Endothelial cell of umbilical vein (primary cell): ENCODE data around the gene TSSK6. TPM values are rescaled to one million over a fixed set of nuclear protein-coding genes. Genes with fewer than 3 reads are reported as not detected.

ENCODE experiments used
- BruUV-seq: library from RNA; stranded (reverse); fragments of 400-500 nt; replicated peaks from 2 replicates; lab custom pipeline; 2021; lab: Mats Ljungman, UMichigan
- CTCF ChIA-PET: fragments of 300-600, 350-600 bp; sonication (Branson Sonifier 250); formaldehyde crosslinking; loops from one replicate; lab custom pipeline; 2021; ENCODE audit warnings: antibody characterized with exemption, inconsistent platforms; lab: Charles Lee
- POLR2A ChIA-PET: fragments of 300-600, 350-600 bp; sonication (Branson Sonifier 250); formaldehyde crosslinking; loops from one replicate; lab custom pipeline; 2021; ENCODE audit warnings: antibody characterized with exemption, inconsistent platforms; lab: Charles Lee
- DNase-seq: peaks from one replicate; pipeline ENCODE4 v3.0.0-alpha.2; 2011; ENCODE audit warnings: low read depth, low spot score
- FAIRE-seq: peaks from 2 replicates; lab custom pipeline; 2011; peaks lifted over from hg19 to GRCh38; lab: Jason Lieb, UNC
- H2AFZ ChIP-seq: 2 replicates; pipeline ENCODE4 v1.6.0; 2012; ENCODE audit warnings: low read depth, low read length, control low read depth, inconsistent platforms
- H3K27ac ChIP-seq: 2 replicates; pipeline ENCODE4 v1.5.1; 2011; ENCODE audit warnings: low read depth, mild to moderate bottlenecking, control low read depth, low read length, moderate library complexity; ENCODE audit not compliant: insufficient read depth
- H3K27me3 ChIP-seq, 2 experiments: 2 replicates each; pipeline versions ENCODE4 v1.6.0 to v1.6.1; 2011; ENCODE audit warnings: low read length in 2 of 2, mixed read lengths in 1 of 2; ENCODE audit not compliant: control insufficient read depth in 2 of 2, insufficient read depth in 2 of 2
- H3K36me3 ChIP-seq, 2 experiments: 2 replicates in 1 of 2; 3 replicates in 1 of 2; pipeline ENCODE4 v1.5.1; 2011; ENCODE audit warnings: low read length in 2 of 2, mild to moderate bottlenecking in 1 of 2, moderate library complexity in 1 of 2; ENCODE audit not compliant: control insufficient read depth in 2 of 2, insufficient read depth in 2 of 2; ENCODE audit errors: extremely low read depth in 1 of 2
- H3K4me1 ChIP-seq: 3 replicates; pipeline ENCODE4 v1.5.1; 2011; ENCODE audit warnings: mild to moderate bottlenecking, low read length; ENCODE audit not compliant: control insufficient read depth, insufficient read depth; ENCODE audit errors: extremely low read depth
- H3K4me2 ChIP-seq: 2 replicates; pipeline ENCODE4 v1.6.1; 2011; ENCODE audit warnings: low read length, control low read depth, mixed read lengths; ENCODE audit not compliant: insufficient read depth
- H3K4me3 ChIP-seq, 3 experiments: fragments of 200-600 bp in 1 of 3; sonication (generic), shearing (Covaris generic) in 1 of 3; replicated peaks in 1 of 3; 2 replicates each; pipeline ENCODE4 v1.5.1; 2011 to 2016; ENCODE audit warnings: control low read depth in 3 of 3, low read length in 3 of 3, mild to moderate bottlenecking in 2 of 3, inconsistent platforms in 1 of 3, low read depth in 1 of 3, moderate library complexity in 1 of 3; ENCODE audit not compliant: insufficient read depth in 1 of 3
- H3K79me2 ChIP-seq: 2 replicates; pipeline ENCODE4 v1.6.0; 2012; ENCODE audit warnings: low read length, inconsistent platforms; ENCODE audit not compliant: control insufficient read depth, insufficient read depth
- H3K9ac ChIP-seq: replicated peaks from 2 replicates; pipeline ENCODE3; 2011; ENCODE audit warnings: low read length, control low read depth; ENCODE audit not compliant: insufficient read depth; ENCODE audit errors: extremely low read depth
- H3K9me1 ChIP-seq: replicated peaks from 3 replicates; pipeline ENCODE4 v1.6.0; 2011; ENCODE audit warnings: mild to moderate bottlenecking, low read length; ENCODE audit not compliant: control insufficient read depth, insufficient read depth; ENCODE audit errors: extremely low read depth
- H3K9me3 ChIP-seq: replicated peaks from 2 replicates; pipeline ENCODE4 v1.5.1; 2012; ENCODE audit warnings: low read length, inconsistent platforms; ENCODE audit not compliant: control insufficient read depth, insufficient read depth
- H4K20me1 ChIP-seq: replicated peaks from 2 replicates; pipeline ENCODE3; 2011; ENCODE audit warnings: mild to moderate bottlenecking, low read length; ENCODE audit not compliant: control insufficient read depth, insufficient read depth; ENCODE audit errors: extremely low read depth
- CTCF ChIP-seq, 2 donors: IDR thresholded peaks; 1 replicate in 1 of 2; 2 replicates in 1 of 2; pipeline ENCODE4 v1.5.1; 2011; ENCODE audit warnings: low read length in 2 of 2, mild to moderate bottlenecking in 2 of 2, moderate library complexity in 2 of 2, control low read depth in 1 of 2, inconsistent platforms in 1 of 2, low read depth in 1 of 2; ENCODE audit not compliant: insufficient read depth in 1 of 2; ENCODE audit errors: extremely low read depth in 1 of 2
- EZH2 ChIP-seq: IDR thresholded peaks from 2 replicates; pipeline ENCODE4 v1.6.1; 2012; ENCODE audit warnings: borderline replicate concordance, low read depth, mild to moderate bottlenecking, moderate library complexity, low read length, inconsistent platforms; ENCODE audit not compliant: severe bottlenecking
- FOS ChIP-seq: IDR thresholded peaks from 2 replicates; pipeline ENCODE4 v1.6.1; 2011; ENCODE audit warnings: mild to moderate bottlenecking, low read length, moderate library complexity, borderline replicate concordance; ENCODE audit not compliant: insufficient read depth
- GATA2 ChIP-seq: IDR thresholded peaks from 2 replicates; pipeline ENCODE4 v1.7.0; 2011; ENCODE audit warnings: low read depth, mild to moderate bottlenecking, moderate library complexity, mixed read lengths, low read length; ENCODE audit not compliant: insufficient read length, insufficient read depth
- JUN ChIP-seq: IDR thresholded peaks from 2 replicates; pipeline ENCODE4 v1.6.1; 2011; ENCODE audit warnings: borderline replicate concordance, low read depth; ENCODE audit not compliant: insufficient read length, insufficient read depth
- MAX ChIP-seq: IDR thresholded peaks from 2 replicates; pipeline ENCODE4 v1.6.1; 2011; ENCODE audit not compliant: insufficient read depth, insufficient read length
- MYC ChIP-seq: IDR thresholded peaks from one replicate; pipeline ENCODE4 v1.6.1; 2011; ENCODE audit warnings: mild to moderate bottlenecking, low read depth, low read length
- POLR2A ChIP-seq: IDR thresholded peaks from 2 replicates; pipeline ENCODE4 v1.6.1; 2012; ENCODE audit warnings: low read depth, mild to moderate bottlenecking, control low read depth, low read length
- POLR2AphosphoS5 ChIP-seq: IDR thresholded peaks from 2 replicates; pipeline ENCODE4 v1.6.1; 2012; ENCODE audit warnings: low read depth, mild to moderate bottlenecking, control low read depth, low read length, moderate library complexity; ENCODE audit not compliant: insufficient read depth
- dilution Hi-C: fragments of 300-500 bp; cut with MboI; formaldehyde crosslinking; loops from one replicate; pipeline ENCODE4 v1.15.0; 2019; ENCODE audit warnings: low sequenced_read_pairs; ENCODE audit not compliant: extremely low pct_ligation_motif_present
- intact Hi-C: fragments of 100-400 bp; cut with micrococcal nuclease; formaldehyde crosslinking; loops from one replicate; pipeline ENCODE4 v1.10.0; 2022
- polyA plus RNA-seq, 4 experiments: library from polyadenylated mRNA; depleted of rRNA in 3 of 4; stranded (reverse) in 3 of 4; unstranded in 1 of 4; fragments of >200 nt; gene quantifications; 2 replicates each; pipeline versions ENCODE4 v1.2.1 to v1.2.3, GENCODE V29; 2011 to 2012; ENCODE audit warnings: missing spikeins in 1 of 4
- total RNA-seq: library from RNA; stranded (reverse); gene quantifications from 2 replicates; pipeline ENCODE4 v1.2.3, GENCODE V29; 2021

Gene TSSK6
- total and polyA plus RNA-seq, 2 donors (not counting 3 experiments of a cell fraction or from before 2014, with no cell fraction given), result 0.76 to 0.82 TPM

- Histone ChIP-seq H4K20me1 (no peaks in the 10 kb centered on the region), H3K27ac (no peak overlapping the region), H3K9ac (no peak overlapping the region), H3K79me2 (peaks cover 27% of the 10 kb centered on the region), H3K36me3 (peaks cover 4 to 65% of the 10 kb centered on the region in 2 experiments), H3K9me3 (no peaks in the 10 kb centered on the region), H3K9me1 (no peaks in the 10 kb centered on the region), H3K27me3 (no peaks in the 10 kb centered on the region), H2AFZ (no peak overlapping the region), H3K4me3 (no peak overlapping the region), H3K4me1 (no peaks in the 10 kb centered on the region), H3K4me2 (no peak overlapping the region)
- CTCF ChIA-PET, result no interaction called here
- intact Hi-C loops (no loop called here), dilution Hi-C loops (no loop called here)
- BruUV-seq, result no TSS peak
- TF ChIP-seq EZH2 (no peak), POLR2A (no peak), JUN (no peak), MAX (no peak), FOS (no peak), GATA2 (no peak), MYC (no peak), CTCF (IDR thresholded peaks at IDR 0.05; ENCODE audit: extremely low read depth in 1 of 2, insufficient read depth in 1 of 2, low read depth in 1 of 2, low read length in 2 of 2) (no peak), POLR2AphosphoS5 (no peak)
- POLR2A ChIA-PET, result interaction anchor here (0.5 kb wide), 1 partner anchor 1958 kb away, joined by 15 read pairs; no protein-coding TSS in a partner anchor
- FAIRE-seq (no peak), DNase-seq (no peak)
Measured at GRCh38 chr19:19495614-19496603, 19.4 kb downstream of the TSSK6 start.
